ENCODE results near the gene SCNN1B.
"Not testable (repeated sequence)": the region's sequence is repeated elsewhere in the genome, so short reads cannot be mapped to it uniquely, and the experiment has no call there.

Gene SCNN1B

GRCh38 chr16:23357761-23358290 is 55.7 kb downstream of the SCNN1B start:
- DNase-seq = no peak

DNA sequence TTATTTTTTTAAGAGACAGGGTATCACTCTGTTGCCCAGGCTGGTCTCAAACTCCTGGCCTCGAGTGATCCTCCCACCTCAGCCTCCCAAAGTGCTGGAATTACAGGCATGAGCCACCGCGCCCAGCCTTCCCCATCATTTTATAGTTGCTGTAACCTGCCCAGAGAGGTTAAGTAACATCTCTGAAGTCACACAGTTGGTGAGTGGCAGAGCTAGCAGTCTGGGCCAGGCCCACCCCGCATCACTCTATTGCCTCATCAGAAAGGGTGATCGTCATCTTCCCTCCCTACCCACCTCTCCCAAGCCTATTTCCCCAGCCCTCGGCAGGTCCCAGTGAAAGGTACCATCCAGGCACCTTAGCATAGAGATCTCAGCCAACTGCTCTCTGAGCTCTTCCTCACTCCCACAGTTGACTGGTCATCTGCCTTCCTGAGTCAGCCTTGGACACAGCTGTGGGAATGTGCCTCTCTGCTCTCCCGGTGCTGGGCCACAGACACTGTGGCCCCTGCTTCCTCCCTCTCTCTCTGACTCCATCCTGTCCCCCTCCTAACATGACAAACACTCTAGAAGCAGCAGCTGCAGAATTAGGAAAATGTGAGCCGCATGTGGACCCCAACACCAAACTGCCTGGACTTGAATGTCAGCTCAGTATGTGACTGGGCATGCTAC is 57.1 kb downstream of the SCNN1B start:
- DNase-seq = no peak

DNA sequence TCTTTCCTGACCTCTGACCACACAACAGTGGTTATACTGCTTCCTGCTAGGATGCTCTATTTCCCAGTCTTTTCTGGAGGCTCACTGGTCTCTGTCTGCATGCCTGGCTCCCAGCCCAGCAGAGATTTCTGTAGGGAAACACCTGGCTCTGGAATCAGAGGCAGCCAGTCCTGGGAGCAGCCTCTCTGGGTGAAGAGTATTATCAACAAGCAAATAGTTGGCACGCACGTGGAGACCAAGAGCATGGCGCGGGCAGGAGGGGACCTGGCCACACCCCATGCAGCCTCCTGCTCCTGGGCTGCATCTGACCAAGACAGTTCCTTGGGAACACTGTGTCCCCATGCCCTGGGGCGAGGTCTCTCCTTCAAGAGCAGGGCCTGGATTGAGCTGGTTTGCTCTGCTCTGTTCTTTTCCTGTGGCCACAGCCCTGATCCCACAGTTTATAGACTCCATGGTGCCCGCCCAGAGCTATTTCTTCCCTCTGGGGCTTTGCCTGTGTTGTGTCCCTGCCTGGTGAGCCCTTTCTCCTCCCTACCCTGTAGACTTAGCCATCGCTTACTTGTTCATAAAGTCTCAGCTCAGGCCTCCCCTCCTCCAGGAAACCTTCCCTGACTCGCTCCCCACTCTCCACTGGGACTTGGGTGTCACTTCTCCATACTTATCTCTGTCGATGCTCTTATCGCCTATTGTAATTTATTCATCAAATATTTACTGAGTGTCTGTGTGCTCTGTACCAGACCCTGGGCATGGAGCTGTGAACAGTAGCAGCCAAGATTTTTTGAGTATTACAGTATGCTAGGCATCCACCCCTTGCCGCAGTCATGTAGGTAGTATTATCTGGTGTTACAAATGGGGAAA is 60.6 kb downstream of the SCNN1B start:
- no peak for DNase-seq

- DNase-seq = no peak
Observed at GRCh38 chr16:23365602-23366240, 63.6 kb downstream of the SCNN1B start.

DNA sequence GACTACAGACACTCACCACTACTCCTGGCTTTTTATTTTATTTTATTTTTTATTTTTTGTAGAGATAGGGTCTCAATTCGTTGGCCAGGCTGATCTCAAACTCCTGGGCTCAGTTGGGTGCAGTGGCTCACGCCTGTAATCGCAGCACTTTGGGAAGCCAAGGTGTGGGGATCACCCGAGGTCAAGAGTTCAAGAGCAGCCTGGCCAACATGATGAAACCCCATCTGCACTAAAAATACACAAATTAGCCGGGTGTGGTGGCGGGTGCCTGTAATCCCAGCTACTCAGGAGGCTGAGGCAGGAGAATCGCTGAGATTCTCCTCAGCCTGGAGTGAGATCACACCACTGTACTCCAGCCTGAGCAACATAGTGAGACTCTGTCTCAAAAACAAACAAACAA is 64.2 kb downstream of the SCNN1B start:
- not testable (repeated sequence) for DNase-seq

DNA sequence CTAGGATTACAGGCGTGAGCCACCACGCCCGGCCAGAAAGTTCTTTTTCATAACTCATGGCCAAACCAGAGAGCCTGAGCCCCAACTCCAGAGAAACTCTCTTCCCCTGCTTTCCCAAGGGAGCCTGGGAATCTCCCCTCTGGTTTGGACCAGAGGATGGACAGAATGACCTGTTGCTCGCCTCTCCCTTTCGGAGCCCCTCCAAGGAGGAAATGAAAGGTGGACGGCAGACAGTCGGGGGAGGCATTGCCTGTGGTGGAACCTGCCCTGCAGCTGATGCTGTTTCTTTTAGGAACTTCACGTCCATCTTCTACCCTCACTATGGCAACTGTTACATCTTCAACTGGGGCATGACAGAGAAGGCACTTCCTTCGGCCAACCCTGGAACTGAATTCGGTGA is 65.5 kb downstream of the SCNN1B start:
- no peak for DNase-seq

DNA sequence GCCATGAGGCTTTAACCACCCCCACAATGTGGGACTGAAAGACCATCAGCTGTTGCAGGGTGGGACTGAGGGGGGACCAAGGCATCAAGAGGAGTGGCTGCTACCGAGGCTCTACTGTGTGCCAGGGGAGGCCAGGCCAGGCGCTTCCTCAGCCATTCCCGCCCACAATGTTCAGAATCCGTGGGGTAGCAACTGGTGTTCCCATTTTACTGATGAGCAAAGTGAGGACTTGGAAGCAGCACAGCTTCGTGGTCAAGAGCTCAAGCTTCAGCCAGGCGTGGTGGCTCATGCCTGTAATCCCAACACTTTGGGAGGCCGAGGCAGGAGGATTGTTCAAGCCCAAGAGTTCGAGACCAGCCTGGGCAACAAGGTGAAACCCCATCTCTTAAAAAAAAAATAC is 65.9 kb downstream of the SCNN1B start:
- DNase-seq = no peak

DNA sequence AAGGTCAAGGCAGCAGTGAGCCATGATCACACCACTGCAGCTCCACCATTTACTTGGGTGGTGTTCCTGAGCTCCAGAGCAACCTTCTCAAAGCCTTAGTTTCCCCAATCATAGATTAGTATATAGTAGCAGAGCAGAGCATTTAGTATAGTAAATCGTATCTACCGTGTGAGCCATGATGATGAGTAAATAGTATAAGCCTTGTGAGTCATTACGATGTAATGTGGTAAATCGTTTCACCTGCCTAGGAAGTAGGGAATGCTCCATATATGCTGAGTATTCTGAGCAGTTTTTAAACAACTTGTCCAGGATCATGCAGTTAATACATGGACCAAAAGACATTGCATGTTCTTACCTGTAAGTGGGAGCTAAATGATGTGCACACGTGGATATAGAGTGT is 66.4 kb downstream of the SCNN1B start:
- no peak for DNase-seq

DNA sequence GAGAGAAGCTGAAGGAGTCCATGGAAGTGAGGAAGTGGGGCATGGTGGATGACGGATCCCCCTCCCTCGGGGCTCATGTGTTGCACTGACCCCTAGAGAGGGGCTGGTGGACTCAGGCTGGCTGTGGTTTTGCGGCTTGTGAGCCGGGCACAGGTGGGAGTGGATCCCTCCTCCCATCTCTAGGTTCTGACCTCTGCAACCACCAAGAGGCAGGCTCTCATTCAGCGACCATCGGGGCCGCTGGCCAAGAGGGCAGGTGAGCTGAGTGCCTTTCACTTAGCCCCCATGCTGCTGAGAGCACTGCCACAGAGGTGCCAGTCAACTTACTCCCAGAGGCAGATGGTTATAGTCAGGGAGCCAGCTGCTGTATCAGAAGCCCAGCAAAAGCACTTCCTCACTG is 67.3 kb downstream of the SCNN1B start:
- no peak for DNase-seq

- no peak for DNase-seq
Observed at GRCh38 chr16:23371368-23371767, 69.3 kb downstream of the SCNN1B start.

GRCh38 chr16:23373436-23374219 is 71.5 kb downstream of the SCNN1B start:
- no peak for DNase-seq

- DNase-seq = no peak
Observed at GRCh38 chr16:23374721-23375510, 72.8 kb downstream of the SCNN1B start.

DNA sequence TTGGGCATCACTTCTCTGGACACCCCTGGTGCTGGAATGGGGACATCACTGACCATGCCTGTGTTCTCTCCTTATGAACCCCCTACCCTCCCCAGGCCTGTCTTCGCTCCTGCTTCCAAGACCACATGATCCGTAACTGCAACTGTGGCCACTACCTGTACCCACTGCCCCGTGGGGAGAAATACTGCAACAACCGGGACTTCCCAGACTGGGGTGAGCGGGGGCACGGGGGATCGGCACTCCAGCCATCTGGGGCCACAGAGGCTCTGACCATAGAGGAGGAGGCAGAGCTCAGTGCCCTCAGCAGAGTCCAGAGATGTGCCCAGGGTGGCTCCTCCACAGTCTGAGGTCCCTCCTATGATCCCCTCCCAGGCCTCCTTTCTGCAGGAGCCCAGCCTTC is 73.5 kb downstream of the SCNN1B start:
- DNase-seq = no peak

- DNase-seq = no peak
Observed at GRCh38 chr16:23377071-23377931, 75.2 kb downstream of the SCNN1B start.

- DNase-seq = no peak
Observed at GRCh38 chr16:23378256-23378655, 76.2 kb downstream of the SCNN1B start.

- DNase-seq = no peak
Observed at GRCh38 chr16:23378921-23379320, 76.8 kb downstream of the SCNN1B start.

GRCh38 chr16:23379707-23380106 is 77.6 kb downstream of the SCNN1B start:
- no peak for DNase-seq

DNA sequence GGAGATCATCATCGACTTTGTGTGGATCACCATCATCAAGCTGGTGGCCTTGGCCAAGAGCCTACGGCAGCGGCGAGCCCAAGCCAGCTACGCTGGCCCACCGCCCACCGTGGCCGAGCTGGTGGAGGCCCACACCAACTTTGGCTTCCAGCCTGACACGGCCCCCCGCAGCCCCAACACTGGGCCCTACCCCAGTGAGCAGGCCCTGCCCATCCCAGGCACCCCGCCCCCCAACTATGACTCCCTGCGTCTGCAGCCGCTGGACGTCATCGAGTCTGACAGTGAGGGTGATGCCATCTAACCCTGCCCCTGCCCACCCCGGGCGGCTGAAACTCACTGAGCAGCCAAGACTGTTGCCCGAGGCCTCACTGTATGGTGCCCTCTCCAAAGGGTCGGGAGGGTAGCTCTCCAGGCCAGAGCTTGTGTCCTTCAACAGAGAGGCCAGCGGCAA is 78.4 kb downstream of the SCNN1B start:
- no peak for DNase-seq

GRCh38 chr16:23381702-23382101 is 79.6 kb downstream of the SCNN1B start:
- not testable (repeated sequence) for DNase-seq

DNA sequence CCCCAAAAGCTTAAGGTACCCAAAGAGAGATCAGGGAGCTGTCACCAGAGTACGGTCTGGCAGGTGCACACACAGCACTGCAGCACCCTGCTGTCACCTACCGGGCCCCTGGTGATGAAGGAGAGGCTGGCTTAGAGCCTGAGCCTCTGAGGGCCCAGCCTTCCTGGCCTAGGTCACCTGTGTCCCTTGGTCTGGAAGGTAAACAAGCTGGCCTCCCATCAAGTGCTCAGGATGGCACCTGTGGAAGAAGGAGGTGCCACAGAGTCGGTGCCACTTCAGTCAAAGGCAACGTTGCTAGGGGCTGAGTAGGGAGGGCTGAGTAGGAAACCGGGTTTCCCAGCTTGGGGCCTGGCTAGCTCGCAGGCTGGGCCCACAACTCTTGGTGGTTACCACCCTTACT is 80.2 kb downstream of the SCNN1B start:
- DNase-seq = no peak

GRCh38 chr16:23383881-23384280 is 81.8 kb downstream of the SCNN1B start:
- no peak for DNase-seq
